ENCODE measurements around the gene NEDD4L. TPM values are rescaled to one million over a fixed set of nuclear protein-coding genes. Genes with fewer than 3 reads are reported as not detected.
A peak's percentile ranks its signal among the peaks of the same experiment; 100 is the strongest.

The NEDD4L gene
- total and polyA plus RNA-seq, 7 donors, result 52.0 to 104 (median 57.4) TPM

DNA sequence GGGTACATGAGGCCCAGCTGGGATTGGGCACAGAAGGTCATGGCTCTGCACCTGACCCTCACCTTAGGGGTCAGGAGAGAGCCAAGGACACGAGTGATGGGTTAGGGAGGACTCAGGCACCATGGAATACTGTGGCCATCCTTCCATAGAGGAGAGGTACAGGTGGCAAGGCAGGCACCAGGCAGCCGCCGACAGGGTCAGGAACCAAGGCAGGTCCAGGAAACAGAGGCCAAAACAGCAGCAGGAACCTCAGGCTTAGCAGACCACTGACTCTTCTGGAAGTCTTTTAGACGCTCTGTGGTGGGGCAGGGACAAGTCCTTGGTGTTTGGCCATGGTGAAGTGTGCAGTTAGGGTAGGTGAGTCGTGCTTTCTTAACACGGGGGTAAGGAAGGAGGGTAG, 128.0 kb downstream of the NEDD4L start:
- no peak for TF ChIP-seq EP300 (IDR thresholded peaks at IDR 0.05)
- Histone ChIP-seq H3K9me3 (no peaks in the 10 kb centered on the region), H3K27ac (no peak overlapping the region), H3K36me3 (no peaks in the 10 kb centered on the region), H3K4me1 (peaks cover 0 to 8% (median 7%) of the 10 kb centered on the region in 4 donors), H3K27me3 (no peaks in the 10 kb centered on the region), H3K4me3 (no peak overlapping the region)
- intact Hi-C loops (cut with DNase I), result no loop called here
- WGBS, 2 donors, result 94 to 95% methylated on average over 6 of the region's 6 CpGs
- no peak for DNase-seq

DNA sequence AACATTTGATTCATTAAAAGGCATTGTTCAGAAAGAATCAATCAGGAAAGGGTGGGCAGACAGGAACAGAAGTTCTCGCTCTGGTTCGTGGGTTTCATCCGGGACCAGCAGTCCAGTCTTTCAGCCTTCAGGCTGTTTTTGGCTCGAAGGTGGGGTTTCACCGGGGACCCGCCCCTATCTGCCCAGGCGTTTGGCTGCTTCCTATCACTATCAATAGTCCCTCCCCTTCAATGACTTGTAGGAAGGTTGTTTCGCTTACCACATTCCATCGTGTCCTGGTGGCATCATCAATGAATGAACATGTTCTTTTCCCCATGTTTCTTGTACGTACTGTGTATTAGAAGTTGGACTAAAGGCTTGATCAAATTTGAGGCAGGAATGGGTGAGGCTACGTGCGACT, 130.3 kb downstream of the NEDD4L start:
- no peak for DNase-seq
- no peaks in the 10 kb centered on the region for H3K36me3 ChIP-seq
- WGBS, 2 donors, result 90 to 92% methylated on average over 12 of the region's 12 CpGs
- no peak overlapping the region for H3K27ac ChIP-seq
- H3K4me3 ChIP-seq, result no peak overlapping the region
- H3K27me3 ChIP-seq, result no peaks in the 10 kb centered on the region
- H3K4me1 ChIP-seq, result peaks cover 0 to 31% (median 27%) of the 10 kb centered on the region in 4 donors
- TF ChIP-seq POLR2AphosphoS5 (IDR thresholded peaks at IDR 0.05), result no peak
- TF ChIP-seq EP300 (IDR thresholded peaks at IDR 0.05), result no peak
- TF ChIP-seq, protein P1, sequence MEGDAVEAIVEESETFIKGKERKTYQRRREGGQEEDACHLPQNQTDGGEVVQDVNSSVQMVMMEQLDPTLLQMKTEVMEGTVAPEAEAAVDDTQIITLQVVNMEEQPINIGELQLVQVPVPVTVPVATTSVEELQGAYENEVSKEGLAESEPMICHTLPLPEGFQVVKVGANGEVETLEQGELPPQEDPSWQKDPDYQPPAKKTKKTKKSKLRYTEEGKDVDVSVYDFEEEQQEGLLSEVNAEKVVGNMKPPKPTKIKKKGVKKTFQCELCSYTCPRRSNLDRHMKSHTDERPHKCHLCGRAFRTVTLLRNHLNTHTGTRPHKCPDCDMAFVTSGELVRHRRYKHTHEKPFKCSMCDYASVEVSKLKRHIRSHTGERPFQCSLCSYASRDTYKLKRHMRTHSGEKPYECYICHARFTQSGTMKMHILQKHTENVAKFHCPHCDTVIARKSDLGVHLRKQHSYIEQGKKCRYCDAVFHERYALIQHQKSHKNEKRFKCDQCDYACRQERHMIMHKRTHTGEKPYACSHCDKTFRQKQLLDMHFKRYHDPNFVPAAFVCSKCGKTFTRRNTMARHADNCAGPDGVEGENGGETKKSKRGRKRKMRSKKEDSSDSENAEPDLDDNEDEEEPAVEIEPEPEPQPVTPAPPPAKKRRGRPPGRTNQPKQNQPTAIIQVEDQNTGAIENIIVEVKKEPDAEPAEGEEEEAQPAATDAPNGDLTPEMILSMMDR (IDR thresholded peaks at IDR 0.05), result no peak
- TF ChIP-seq POLR2A (IDR thresholded peaks at IDR 0.05), result no peak
- no peaks in the 10 kb centered on the region for H3K9me3 ChIP-seq
- intact Hi-C loops (cut with DNase I), result no loop called here

DNA sequence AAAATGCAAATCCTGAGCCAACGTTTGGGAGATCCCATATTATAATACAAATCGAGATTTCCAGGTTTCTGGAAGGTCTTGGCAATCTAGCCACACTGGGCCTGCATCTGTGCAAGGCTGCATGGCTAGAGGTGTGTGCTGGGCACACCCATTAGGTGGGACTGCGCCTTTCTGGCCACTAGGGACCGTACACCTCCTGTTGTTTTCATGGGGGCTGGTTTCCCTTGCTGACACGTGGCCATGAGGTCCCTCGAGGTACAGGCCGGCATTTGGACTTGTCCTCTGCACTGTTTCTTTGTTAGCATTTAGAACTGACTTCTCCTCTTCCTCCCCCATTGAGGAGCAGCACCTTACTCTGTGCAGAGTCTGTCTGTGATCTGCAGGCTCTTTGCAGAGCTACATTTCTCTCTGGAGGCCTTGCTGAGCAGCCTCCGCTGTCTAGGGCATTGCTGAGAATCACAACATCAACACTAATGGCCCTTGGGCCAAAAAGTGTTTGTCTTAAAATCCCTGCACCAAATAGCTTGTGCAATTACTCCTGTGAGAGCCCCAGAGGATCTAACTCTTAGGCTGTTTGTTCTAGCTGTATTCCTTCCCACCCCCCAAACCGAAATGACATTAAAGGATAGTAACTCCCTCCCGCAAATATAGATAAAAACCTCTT, 131.2 kb downstream of the NEDD4L start:
- TF ChIP-seq EP300 (IDR thresholded peaks at IDR 0.05) (no peak), POLR2A (IDR thresholded peaks at IDR 0.05) (no peak), POLR2AphosphoS5 (IDR thresholded peaks at IDR 0.05) (no peak)
- TF ChIP-seq, protein P1 (IDR thresholded peaks at IDR 0.05), result no peak
- Histone ChIP-seq H3K4me1 (peaks cover 0 to 33% (median 28%) of the 10 kb centered on the region in 4 donors), H3K27ac (peak overlapping the region in 1 of 4 donors; percentile 73), H3K36me3 (no peaks in the 10 kb centered on the region), H3K27me3 (no peaks in the 10 kb centered on the region), H3K4me3 (no peak overlapping the region), H3K9me3 (no peaks in the 10 kb centered on the region)
- DNase-seq, result no peak
- 59 to 74% methylated on average over 10 of the region's 10 CpGs for WGBS, 2 donors
- intact Hi-C loops (cut with DNase I), result loop anchor here (5.0 kb wide), 1 partner anchor 33 kb away; no protein-coding TSS in a partner anchor

DNA sequence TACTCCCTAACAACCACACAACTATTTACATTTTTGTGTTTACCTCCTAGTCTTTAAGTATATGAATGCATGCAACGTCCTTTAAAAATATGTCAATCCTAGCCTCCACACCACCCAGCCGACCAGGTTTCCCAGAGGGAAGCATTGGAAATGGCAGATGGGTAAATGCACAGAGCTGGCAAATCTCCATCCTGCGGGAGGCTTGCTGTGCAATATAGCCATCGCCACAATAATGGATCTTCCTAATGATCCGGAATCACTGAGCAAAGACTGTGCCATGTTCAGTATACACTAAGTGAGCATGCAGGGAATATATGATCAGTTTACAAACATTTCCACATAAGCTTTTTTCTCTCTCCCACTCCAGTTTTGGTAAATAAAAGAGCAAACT, 131.8 kb downstream of the NEDD4L start:
- H3K4me3 ChIP-seq, result no peak overlapping the region
- no peaks in the 10 kb centered on the region for H3K9me3 ChIP-seq
- intact Hi-C loops (cut with DNase I), result loop anchor here (5.0 kb wide), 1 partner anchor 33 kb away; no protein-coding TSS in a partner anchor
- H3K36me3 ChIP-seq, result no peaks in the 10 kb centered on the region
- peaks cover 0 to 39% (median 29%) of the 10 kb centered on the region in 4 donors for H3K4me1 ChIP-seq
- no peaks in the 10 kb centered on the region for H3K27me3 ChIP-seq
- H3K27ac ChIP-seq, result peak overlapping the region in 2 of 4 donors; percentile 50 to 73
- TF ChIP-seq EP300 (IDR thresholded peaks at IDR 0.05), result no peak
- TF ChIP-seq, protein P1 (IDR thresholded peaks at IDR 0.05), result no peak
- no peak for TF ChIP-seq POLR2A (IDR thresholded peaks at IDR 0.05)
- TF ChIP-seq POLR2AphosphoS5 (IDR thresholded peaks at IDR 0.05), result no peak
- DNase-seq, result no peak
- WGBS, 2 donors, result 72 to 85% methylated on average over 5 of the region's 5 CpGs

DNA sequence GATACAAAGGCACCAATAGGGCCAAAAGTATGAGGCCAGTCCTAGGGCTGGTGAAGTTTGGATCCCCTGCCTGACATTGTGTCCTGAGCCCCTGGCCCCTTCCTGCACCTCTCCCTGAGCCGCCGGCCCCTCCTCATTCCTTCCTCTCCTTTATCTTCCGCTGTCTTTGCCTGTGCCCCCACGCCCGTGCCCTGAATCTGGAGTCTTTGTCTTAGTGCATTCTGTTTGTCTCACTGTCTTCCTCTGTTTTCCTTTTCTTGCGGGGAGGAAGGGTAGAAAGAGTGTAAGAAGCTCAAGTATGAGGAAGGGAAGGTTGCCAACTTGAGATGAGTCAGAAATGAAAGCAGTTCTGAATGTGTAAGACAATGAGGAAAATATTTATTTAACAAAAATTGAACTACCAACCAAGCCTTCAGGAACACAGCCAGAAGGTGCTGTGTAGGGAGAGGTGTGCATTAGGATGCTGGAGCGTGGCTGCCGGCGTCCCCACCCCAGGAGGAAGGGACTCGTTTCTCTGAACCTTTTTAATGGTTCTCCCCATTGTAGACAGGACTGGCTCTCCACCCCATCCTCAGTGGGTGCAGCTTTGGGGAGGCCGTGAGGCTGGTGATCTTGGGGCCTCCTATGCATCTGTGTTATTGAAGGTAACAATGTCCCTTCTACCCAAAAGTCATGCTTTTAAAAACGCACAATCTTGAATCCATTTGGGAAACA, 133.1 kb downstream of the NEDD4L start:
- H3K27me3 ChIP-seq, result no peaks in the 10 kb centered on the region
- WGBS, 2 donors, result 44 to 66% methylated on average over 12 of the region's 12 CpGs
- no peaks in the 10 kb centered on the region for H3K36me3 ChIP-seq
- no peak for TF ChIP-seq POLR2AphosphoS5 (IDR thresholded peaks at IDR 0.05)
- TF ChIP-seq, protein P1 (IDR thresholded peaks at IDR 0.05), result no peak
- TF ChIP-seq POLR2A (IDR thresholded peaks at IDR 0.05), result no peak
- no peak for TF ChIP-seq EP300 (IDR thresholded peaks at IDR 0.05)
- no peak for DNase-seq
- intact Hi-C loops (cut with DNase I), result loop anchor here (5.0 kb wide), 1 partner anchor 35 kb away; no protein-coding TSS in a partner anchor
- H3K9me3 ChIP-seq, result no peaks in the 10 kb centered on the region
- H3K4me1 ChIP-seq, result peaks cover 0 to 41% (median 31%) of the 10 kb centered on the region in 4 donors
- peak overlapping the region; percentile 50 to 73 (median 67) for H3K27ac ChIP-seq
- H3K4me3 ChIP-seq, result no peak overlapping the region

Data from sigmoid colon (tissue), 7 donors.